ENCODE measurements around the gene PLG.

- no peak for TF ChIP-seq CTCF (conservative IDR thresholded peaks at IDR 0.05; ENCODE audit: low read depth, low read length)
- no peak for TF ChIP-seq CEBPB (IDR thresholded peaks at IDR 0.05; ENCODE audit: low read depth, low read length)
- TF ChIP-seq POLR2A (IDR thresholded peaks at IDR 0.05; ENCODE audit: low read depth, low read length): no peak
- TF ChIP-seq RFX5 (IDR thresholded peaks at IDR 0.05; ENCODE audit: low read depth, low read length): no peak
- no peak for TF ChIP-seq RAD21 (IDR thresholded peaks at IDR 0.05; ENCODE audit: low read length)
- TF ChIP-seq BHLHE40 (IDR thresholded peaks at IDR 0.05; ENCODE audit: low read depth, low read length): no peak
- TF ChIP-seq ELK1 (IDR thresholded peaks at IDR 0.05; ENCODE audit: borderline replicate concordance, low read depth, low read length): no peak
- no peak for TF ChIP-seq MAZ (IDR thresholded peaks at IDR 0.05; ENCODE audit: borderline replicate concordance, low read depth, low read length)
- TF ChIP-seq SMC3 (IDR thresholded peaks at IDR 0.05; ENCODE audit: low read depth, low read length): no peak
These were observed 33.5 kb upstream of the PLG start for GRCh38 chr6:160668589-160668988.

Data from IMR-90 (cell line).